ENCODE data around the gene LYZL4. TPM values are rescaled to one million over a fixed set of nuclear protein-coding genes. Genes with fewer than 3 reads are reported as not detected.

LYZL4 gene
- total and polyA plus RNA-seq, 2 of the 13 experiments (the other 11 are each of a cell fraction or from before 2014, with no cell fraction given), result not detected

DNA sequence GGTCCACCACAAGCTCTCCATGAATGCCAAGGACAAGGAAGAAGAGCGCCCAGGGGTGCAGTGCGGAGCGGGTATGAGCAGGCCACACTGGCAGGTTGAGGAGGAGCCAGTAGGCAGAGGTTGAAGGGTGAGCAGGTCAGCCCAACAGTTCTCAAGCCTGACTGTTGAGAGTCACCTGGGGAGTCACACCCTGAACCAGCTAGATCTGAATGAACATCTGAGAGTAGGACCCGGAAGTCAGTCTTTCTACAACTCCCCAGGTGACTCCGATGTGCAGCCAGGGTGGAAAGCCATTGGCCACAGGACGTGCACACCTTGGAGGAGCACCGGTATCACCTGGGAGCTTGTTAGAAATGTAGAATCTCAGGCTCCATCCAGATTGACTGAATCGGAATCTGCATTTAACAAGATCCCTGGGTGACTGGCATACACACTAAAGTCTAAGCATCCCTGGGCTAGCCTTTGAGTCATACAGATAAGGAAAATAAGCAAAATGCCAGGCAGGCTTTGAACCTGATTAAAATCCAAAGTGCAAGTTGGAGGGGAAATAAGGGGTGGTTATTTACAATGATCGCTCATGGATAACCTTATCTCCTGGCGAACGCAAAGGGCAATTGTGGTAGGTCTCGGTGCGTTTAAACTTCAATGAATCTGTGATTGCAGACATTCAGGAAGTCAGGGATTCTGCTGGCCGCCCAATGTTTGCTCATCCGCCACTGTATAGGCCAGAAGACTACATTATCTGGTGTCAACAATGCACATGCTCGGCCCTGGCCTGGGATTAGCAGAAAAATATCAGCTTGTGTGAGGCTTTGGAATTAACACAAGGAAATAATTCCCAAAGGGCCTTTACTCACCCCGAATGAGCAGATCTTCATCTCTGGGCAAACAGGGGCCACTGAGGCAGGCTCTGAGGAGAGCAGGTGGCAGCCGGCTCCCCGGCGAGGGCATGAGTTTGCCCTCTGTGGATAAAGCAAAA is 11.7 kb upstream of the LYZL4 start (continued):
- TF ChIP-seq ZZZ3 (CRISPR knock-in tag; IDR thresholded peaks at IDR 0.05; ENCODE audit: borderline replicate concordance) (peak; percentile 33; the same call in 1 of the 2 replicates), ZNF670 (CRISPR knock-in tag; IDR thresholded peaks at IDR 0.05; ENCODE audit: borderline replicate concordance) (peak; percentile 85), ARNTL (CRISPR knock-in tag; IDR thresholded peaks at IDR 0.05) (peak; percentile 75), DPF2 (CRISPR knock-in tag; IDR thresholded peaks at IDR 0.05; ENCODE audit: borderline replicate concordance, low read depth) (peak; percentile 98), ZNF556 (CRISPR knock-in tag; IDR thresholded peaks at IDR 0.05; ENCODE audit: borderline replicate concordance) (peak; percentile 58; the same call in 1 of the 2 replicates), ELF3 (CRISPR knock-in tag; IDR thresholded peaks at IDR 0.05) (peak; percentile 97), ZNF572 (CRISPR knock-in tag; IDR thresholded peaks at IDR 0.05) (no peak), CBX1 (IDR thresholded peaks at IDR 0.05; ENCODE audit: low read depth) (peak; percentile 21), ELF1 (CRISPR knock-in tag; IDR thresholded peaks at IDR 0.05) (peak; percentile 74), TGIF2 (CRISPR knock-in tag; IDR thresholded peaks at IDR 0.05) (no peak; the same call in 1 of the 2 replicates), ZNF777 (CRISPR knock-in tag; IDR thresholded peaks at IDR 0.05) (no peak), ZNF230 (CRISPR knock-in tag; IDR thresholded peaks at IDR 0.05) (peak; percentile 68; the same call in 1 of the 2 replicates), MIER3 (CRISPR knock-in tag; IDR thresholded peaks at IDR 0.05; ENCODE audit: borderline replicate concordance) (peak; percentile 67; the same call in 1 of the 2 replicates), ZNF207 (IDR thresholded peaks at IDR 0.05; ENCODE audit: borderline replicate concordance) (no peak), CHD4 (IDR thresholded peaks at IDR 0.05; ENCODE audit: borderline replicate concordance, low read length) (peak; percentile 35; the same call in 1 of the 2 replicates), ESRRA (CRISPR knock-in tag; IDR thresholded peaks at IDR 0.05; ENCODE audit: low read depth) (peak; percentile 65; the same call in 1 of the 2 replicates), ZNF335 (CRISPR knock-in tag; IDR thresholded peaks at IDR 0.05) (peak; percentile 28; the same call in 1 of the 2 replicates), ZNF83 (CRISPR knock-in tag; IDR thresholded peaks at IDR 0.05; ENCODE audit: borderline replicate concordance) (no peak), SIN3B (IDR thresholded peaks at IDR 0.05; ENCODE audit: low read length) (no peak), ZNF546 (CRISPR knock-in tag; conservative IDR thresholded peaks at IDR 0.05) (0 out of 2 replicates have a peak, but pooled peaks have one; percentile 26)
- TF ChIP-seq, protein P1, sequence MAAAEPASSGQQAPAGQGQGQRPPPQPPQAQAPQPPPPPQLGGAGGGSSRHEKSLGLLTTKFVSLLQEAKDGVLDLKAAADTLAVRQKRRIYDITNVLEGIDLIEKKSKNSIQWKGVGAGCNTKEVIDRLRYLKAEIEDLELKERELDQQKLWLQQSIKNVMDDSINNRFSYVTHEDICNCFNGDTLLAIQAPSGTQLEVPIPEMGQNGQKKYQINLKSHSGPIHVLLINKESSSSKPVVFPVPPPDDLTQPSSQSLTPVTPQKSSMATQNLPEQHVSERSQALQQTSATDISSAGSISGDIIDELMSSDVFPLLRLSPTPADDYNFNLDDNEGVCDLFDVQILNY (CRISPR knock-in tag; conservative IDR thresholded peaks at IDR 0.05), result no peak
- TF ChIP-seq, protein P2, sequence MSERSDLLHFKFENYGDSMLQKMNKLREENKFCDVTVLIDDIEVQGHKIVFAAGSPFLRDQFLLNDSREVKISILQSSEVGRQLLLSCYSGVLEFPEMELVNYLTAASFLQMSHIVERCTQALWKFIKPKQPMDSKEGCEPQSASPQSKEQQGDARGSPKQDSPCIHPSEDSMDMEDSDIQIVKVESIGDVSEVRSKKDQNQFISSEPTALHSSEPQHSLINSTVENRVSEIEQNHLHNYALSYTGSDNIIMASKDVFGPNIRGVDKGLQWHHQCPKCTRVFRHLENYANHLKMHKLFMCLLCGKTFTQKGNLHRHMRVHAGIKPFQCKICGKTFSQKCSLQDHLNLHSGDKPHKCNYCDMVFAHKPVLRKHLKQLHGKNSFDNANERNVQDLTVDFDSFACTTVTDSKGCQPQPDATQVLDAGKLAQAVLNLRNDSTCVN (CRISPR knock-in tag; IDR thresholded peaks at IDR 0.05; ENCODE audit: borderline replicate concordance), result no peak; the same call in 1 of the 2 replicates
- TF ChIP-seq, protein P3, sequence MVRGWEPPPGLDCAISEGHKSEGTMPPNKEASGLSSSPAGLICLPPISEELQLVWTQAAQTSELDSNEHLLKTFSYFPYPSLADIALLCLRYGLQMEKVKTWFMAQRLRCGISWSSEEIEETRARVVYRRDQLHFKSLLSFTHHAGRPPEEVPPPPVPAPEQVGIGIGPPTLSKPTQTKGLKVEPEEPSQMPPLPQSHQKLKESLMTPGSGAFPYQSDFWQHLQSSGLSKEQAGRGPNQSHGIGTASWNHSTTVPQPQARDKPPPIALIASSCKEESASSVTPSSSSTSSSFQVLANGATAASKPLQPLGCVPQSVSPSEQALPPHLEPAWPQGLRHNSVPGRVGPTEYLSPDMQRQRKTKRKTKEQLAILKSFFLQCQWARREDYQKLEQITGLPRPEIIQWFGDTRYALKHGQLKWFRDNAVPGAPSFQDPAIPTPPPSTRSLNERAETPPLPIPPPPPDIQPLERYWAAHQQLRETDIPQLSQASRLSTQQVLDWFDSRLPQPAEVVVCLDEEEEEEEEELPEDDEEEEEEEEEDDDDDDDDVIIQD (CRISPR knock-in tag; IDR thresholded peaks at IDR 0.05; ENCODE audit: low read depth), result peak; percentile 50; the same call in 1 of the 2 replicates

Data from HepG2 (cell line).